Cardiac fibroblast (primary cell): Measurements from ENCODE around the gene RERE.

Source experiments
- DNase-seq, 2 donors: peaks; one replicate each; pipeline versions ENCODE4 v3.0.0 to v3.0.0-alpha.2; 2010; ENCODE audit warnings: low read depth in 2 of 2
- H3K4me3 ChIP-seq, 2 donors: replicated peaks in 1 of 2; 1 replicate in 1 of 2; 2 replicates in 1 of 2; pipeline ENCODE4 v1.5.1; 2011; ENCODE audit warnings: low read depth in 2 of 2, low read length in 2 of 2, mild to moderate bottlenecking in 2 of 2, moderate library complexity in 1 of 2
- TF ChIP-seq, protein P1 (sequence below): IDR thresholded peaks from one replicate; pipeline ENCODE4 v1.5.1; 2011; ENCODE audit warnings: low read depth, mild to moderate bottlenecking, low read length, inconsistent platforms

RERE gene

DNA sequence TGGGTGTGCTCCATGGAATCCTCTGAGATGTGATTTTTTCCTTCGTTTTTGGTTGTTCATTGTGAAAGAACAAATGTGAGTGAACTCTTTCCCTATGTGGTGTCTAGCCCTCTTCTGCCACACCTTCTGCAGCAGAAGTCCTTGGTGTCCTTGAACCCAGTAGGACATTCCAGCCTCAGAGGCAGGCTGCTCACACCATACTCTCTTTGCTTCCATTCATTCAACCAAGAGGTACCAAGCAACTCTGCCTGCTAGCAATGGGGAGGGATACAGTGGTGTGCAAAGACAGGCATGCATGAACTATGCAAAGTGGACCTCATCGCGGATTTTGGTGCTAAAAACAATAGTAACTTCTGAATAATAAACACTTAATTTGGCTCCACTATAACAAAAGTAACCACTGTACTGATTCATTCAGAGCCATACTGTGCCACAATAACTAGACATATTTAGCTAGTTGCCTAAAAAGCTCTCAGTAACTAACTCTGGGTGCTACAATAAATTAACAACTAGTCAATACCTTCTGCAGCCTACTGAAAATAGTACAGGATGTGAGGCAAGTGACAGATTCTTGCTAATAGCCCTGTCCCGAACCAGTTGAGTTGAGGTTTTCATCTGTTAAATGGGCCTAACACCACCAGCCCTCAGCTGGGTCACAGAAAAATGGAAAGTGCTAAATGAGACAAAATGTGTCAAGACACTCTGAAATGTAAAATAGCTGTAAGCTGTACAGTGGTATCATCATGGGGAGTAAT, 344.1 kb downstream of the RERE start:
- H3K4me3 ChIP-seq, result no peak overlapping the region
- no peak for DNase-seq
- TF ChIP-seq, protein P1, sequence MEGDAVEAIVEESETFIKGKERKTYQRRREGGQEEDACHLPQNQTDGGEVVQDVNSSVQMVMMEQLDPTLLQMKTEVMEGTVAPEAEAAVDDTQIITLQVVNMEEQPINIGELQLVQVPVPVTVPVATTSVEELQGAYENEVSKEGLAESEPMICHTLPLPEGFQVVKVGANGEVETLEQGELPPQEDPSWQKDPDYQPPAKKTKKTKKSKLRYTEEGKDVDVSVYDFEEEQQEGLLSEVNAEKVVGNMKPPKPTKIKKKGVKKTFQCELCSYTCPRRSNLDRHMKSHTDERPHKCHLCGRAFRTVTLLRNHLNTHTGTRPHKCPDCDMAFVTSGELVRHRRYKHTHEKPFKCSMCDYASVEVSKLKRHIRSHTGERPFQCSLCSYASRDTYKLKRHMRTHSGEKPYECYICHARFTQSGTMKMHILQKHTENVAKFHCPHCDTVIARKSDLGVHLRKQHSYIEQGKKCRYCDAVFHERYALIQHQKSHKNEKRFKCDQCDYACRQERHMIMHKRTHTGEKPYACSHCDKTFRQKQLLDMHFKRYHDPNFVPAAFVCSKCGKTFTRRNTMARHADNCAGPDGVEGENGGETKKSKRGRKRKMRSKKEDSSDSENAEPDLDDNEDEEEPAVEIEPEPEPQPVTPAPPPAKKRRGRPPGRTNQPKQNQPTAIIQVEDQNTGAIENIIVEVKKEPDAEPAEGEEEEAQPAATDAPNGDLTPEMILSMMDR, result no peak

DNA sequence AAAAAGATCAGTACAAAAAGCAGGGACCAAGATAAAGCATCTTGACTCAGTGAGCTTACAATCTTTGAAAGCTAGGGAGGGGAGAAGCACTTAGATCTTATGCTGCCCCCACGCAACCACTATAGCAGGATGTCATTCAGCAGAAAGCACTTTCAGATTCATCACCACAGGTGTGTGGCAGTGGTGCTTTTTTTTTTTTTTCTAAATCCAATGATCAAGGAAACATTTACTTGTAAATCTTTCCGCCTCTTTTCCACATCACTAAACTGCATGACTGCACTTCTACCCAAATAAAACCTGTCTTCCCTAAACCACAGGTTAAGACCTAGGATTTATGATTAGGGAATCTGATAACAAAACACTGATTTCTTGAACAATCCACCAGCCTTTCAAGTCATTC, 344.8 kb downstream of the RERE start:
- DNase-seq, result no peak
- no peak overlapping the region for H3K4me3 ChIP-seq
- TF ChIP-seq, protein P1, result no peak

DNA sequence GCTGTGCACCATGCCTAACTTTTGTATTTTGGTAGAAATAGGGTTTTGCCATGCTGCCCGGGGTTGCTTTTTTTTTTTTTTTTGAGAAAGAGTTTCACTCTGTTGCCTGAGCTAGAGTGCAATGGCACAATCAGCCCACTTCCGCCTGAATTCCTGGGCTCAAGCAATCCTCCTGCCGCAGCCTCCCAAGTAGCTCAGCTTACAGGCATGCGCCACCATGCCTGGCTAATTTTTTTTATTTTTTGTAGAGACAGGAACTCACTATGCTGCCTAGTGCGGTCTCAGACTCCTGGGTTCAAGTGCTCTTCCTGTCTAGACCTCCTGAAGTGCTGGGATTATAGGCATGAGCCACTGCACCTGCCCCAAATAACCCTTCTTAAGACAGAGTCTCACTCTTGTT, 346.0 kb downstream of the RERE start:
- DNase-seq, result no peak
- no peak overlapping the region for H3K4me3 ChIP-seq
- TF ChIP-seq, protein P1, result no peak

DNA sequence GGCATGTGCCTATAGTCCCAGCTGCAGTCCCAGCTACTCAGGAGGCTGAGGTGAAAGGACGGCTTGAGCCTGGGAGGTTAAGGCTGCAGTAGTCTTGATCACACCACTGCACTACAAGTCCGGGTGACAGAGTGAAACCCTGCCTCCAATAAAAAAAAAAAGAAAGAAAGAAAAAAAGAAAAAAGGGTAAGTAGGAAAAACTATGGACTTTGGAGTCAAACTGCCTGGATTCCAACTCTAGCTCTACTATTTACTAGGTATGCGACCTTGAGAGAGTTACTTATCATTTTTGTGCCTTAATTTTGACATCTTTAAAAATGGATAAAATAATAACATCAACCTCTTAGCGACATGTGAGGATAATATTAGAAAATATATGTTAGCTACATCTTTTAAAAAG, 348.7 kb downstream of the RERE start:
- no peak overlapping the region for H3K4me3 ChIP-seq
- TF ChIP-seq, protein P1, result no peak
- DNase-seq, result no peak

DNA sequence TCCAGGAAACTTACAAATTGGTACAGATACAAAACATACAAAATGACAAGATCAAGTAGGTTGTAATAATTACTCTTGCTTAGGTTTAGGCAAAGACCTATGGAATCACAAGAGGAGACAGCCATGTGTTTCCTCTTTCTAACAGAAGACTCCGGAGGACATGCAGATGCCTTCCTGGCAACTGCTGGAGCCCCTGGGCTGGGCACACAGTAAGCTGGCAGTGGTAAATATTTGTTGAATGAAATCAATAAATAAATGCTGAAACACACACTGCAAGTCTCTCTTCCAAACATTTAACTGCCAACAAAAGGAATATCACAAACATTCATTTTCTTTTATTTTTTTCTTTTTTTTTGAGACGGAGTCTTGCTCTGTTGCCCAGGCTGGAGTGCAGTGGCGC, 350.1 kb downstream of the RERE start:
- DNase-seq, result no peak
- no peak overlapping the region for H3K4me3 ChIP-seq
- TF ChIP-seq, protein P1, result no peak

DNA sequence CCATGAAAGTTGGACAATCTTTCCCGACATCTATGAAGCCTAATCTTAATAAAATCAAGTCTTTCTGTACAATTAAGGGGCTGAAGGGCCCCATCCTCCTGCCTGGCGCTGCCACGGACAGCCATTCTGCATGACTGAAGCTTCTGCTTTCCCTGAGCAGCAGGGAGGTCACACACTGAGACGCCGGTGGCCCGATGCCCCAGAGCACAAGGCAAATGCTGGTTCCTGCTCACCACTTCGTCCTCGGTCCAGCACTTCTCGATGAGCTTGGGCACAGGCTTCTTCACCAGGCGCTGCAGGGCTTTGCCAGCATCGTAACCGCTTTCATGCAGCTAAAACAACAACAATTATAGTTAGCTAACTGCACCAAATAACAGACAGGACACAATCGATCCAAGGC, 351.7 kb downstream of the RERE start:
- no peak for DNase-seq
- TF ChIP-seq, protein P1, result no peak

DNA sequence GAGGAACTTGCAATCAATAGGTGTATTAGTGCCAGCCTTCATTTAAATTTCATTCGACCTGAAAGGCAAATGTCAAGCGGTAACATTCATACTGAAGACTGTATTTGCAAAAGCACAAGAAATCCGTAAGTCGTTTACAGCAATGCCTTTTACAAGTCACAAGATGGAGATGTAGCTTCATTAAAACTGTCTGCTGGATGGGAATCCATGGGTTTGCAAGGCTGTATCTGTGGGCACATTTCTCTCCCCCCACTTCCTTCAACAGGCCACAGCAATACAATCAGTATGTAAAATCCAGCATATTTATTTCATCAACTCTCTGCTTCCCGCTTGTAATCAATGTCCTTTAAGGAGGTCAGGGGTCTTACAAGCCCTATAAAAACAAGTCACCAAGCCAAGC, 352.4 kb downstream of the RERE start:
- H3K4me3 ChIP-seq, result no peak overlapping the region
- DNase-seq, result peak; percentile 17 to 60
- TF ChIP-seq, protein P1, result no peak

More for the DNA sequence above, 351.7 kb downstream of the RERE start:
- no peak overlapping the region for H3K4me3 ChIP-seq
